Measurements from ENCODE around the gene PARP8.
"Not testable (repeated sequence)": the region's sequence is repeated elsewhere in the genome, so short reads cannot be mapped to it uniquely, and the experiment has no call there.

PARP8 gene

DNA sequence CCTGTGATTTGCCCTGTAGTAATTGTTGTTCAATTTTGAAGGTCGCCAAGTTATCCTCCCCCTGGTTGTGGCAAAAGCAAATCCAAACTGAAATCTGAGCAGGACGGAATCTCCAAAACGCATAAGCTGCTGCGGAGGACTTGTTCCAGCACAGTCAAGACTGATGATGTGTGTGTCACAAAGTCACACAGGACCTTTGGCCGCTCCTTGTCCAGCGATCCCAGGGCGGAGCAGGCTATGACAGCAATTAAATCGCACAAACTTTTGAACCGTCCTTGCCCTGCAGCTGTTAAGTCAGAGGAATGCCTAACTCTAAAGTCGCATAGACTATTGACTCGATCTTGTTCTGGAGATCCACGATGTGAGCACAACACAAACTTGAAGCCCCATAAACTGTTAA is 128.4 kb downstream of the PARP8 start:
- no peak for DNase-seq

DNA sequence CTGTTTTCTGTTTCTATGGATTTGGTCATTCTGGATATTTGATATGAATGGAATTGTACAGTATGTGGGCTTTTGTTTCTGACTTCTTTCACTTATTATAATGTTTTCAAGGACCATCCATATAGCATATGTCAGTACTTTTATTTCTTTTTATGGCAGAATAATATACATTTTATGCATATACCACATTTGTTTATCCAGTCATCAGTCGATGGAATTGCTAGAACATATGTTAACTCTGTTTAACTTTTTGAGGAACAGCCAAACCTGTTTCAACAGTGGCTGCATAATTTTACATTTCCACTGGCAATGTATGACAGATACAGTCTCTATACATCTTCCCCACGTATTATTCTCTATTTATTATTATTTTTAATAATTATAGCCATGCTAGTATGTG is 131.6 kb downstream of the PARP8 start:
- no peak for DNase-seq

- no peak for DNase-seq
Measured at GRCh38 chr5:50799596-50799995, 133.2 kb downstream of the PARP8 start.

DNA sequence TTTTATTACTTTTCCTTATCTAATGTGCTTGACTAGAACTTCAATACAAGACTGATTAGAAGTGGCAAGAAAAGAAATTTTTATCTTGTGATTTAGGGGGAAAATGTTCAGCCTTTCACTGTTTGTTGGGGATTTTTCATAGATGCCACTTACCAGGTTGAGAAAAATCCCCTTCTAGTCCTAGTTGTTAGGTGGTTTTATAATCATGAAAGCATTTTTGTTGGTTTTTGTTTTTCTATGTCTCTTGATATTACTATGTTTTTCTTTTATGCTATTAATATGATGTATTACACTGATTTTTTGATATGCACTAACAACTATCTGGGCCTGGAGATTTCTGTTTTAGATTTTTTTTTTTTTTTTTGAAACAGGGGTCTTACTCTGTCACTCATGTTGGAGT is 134.0 kb downstream of the PARP8 start:
- DNase-seq, result no peak

DNA sequence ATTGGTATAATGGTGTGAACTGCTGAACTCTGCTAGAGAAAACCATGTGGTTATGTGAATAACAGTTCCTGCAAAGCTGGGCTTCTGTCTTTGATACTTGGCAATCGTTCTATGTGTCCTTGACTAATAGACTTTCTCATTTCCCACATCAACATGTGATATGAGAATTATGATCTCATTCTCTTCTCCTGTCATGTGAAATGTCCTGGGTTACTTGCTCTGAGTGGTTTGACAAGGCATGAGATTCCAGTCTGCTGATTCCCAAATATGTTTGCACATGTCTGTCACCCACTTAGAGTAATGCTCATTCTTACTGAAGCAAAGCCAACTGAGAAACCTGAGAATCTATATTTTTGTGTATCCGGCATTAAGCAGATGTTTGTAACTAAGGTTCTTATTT is 141.2 kb downstream of the PARP8 start:
- peak; percentile 14 for DNase-seq

DNA sequence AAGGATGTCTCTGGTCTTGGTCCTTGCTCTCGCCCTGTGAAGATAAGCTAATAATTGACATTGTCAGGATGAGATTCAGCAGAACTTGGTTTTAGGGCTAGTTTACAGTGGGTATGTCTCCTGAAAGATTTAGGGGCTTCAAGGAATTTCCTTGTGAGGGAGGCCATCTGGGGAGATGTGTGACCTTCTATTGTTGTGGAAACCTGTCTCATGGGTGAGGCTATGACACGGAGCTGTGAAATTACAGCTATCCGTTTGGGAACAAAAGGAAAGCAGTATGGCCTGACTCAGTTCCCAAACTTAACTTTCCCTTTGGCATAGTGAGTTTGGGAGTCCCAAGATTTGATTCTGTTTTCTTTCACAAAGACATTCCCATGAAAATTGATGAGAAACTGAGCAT is 142.0 kb downstream of the PARP8 start:
- DNase-seq, result no peak

GRCh38 chr5:50811746-50812145 is 145.3 kb downstream of the PARP8 start:
- DNase-seq, result not testable (repeated sequence)

GRCh38 chr5:50813691-50814090 is 147.3 kb downstream of the PARP8 start:
- DNase-seq, result no peak

GRCh38 chr5:50814556-50814955 is 148.1 kb downstream of the PARP8 start:
- DNase-seq, result no peak

DNA sequence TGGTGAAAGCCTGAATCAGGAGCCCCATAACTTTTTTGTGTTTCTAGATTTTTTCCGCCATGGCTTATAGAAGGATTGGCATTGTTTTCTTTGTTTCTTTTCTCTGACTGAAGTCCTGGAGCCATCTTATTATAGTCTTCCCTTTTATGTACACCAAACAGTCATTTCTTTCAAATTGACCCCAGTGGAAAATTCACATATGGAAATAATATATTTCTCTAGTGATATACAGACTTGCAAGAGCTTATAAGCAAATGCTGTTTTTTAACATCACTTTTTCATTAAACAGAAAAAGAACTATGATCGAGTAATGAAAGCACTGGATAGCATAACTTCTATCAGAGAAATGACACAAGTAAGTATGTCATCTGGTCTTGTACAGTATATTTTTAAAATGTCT is 155.6 kb downstream of the PARP8 start:
- no peak for DNase-seq

- DNase-seq, result no peak
Measured at GRCh38 chr5:50822761-50823160, 156.3 kb downstream of the PARP8 start.

- no peak for DNase-seq
Measured at GRCh38 chr5:50823568-50823967, 157.1 kb downstream of the PARP8 start.

DNA sequence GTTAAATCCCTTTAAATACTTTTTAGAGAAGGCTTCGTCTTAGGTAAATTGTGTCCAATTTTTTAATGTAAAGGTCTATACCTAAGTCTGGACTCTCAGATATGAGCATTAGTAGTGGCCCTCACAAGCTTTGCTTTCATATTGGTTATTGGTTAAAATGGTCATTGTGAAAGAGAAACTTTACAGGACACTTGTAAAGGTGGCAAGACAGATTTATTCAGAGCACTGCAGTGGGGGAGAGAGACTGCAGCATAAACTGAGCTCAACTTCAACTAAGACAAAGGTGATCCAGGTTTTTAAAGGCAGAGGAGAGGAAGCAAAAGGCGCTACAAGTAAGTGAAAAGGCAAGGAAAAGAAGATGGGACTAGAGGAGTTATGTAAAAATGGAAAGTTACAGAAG is 157.7 kb downstream of the PARP8 start:
- no peak for DNase-seq

GRCh38 chr5:50827516-50828247 is 161.2 kb downstream of the PARP8 start:
- DNase-seq, result no peak

DNA sequence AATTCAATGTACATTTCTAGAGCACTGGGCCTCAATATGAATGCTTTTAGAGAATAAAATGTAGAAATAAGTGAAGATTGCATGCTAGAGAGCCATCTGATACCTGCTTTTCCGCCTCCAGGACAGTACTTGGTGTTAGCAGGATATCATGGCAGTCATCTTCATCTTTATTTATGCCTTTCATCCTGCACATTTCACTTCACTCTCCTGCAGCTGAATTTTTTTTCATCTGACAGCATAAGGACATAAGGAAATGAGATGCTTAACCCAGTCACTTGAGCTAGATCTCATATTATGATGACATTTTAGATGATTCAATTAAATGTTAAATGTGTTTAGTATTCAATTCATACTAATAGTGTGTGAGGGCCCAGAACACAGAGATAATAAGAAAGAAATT is 162.6 kb downstream of the PARP8 start:
- DNase-seq, result no peak

- DNase-seq, result no peak
Measured at GRCh38 chr5:50832657-50833284, 166.3 kb downstream of the PARP8 start.

GRCh38 chr5:50836356-50836755 is 169.9 kb downstream of the PARP8 start:
- no peak for DNase-seq

GRCh38 chr5:50839472-50839871 is 173.0 kb downstream of the PARP8 start:
- DNase-seq, result no peak

- DNase-seq, result no peak
Measured at GRCh38 chr5:50843091-50843490, 176.7 kb downstream of the PARP8 start.

GRCh38 chr5:50846261-50846660 is 179.8 kb downstream of the PARP8 start:
- no peak for DNase-seq

- no peak for DNase-seq
Measured at GRCh38 chr5:50849554-50849953, 183.1 kb downstream of the PARP8 start.

DNA sequence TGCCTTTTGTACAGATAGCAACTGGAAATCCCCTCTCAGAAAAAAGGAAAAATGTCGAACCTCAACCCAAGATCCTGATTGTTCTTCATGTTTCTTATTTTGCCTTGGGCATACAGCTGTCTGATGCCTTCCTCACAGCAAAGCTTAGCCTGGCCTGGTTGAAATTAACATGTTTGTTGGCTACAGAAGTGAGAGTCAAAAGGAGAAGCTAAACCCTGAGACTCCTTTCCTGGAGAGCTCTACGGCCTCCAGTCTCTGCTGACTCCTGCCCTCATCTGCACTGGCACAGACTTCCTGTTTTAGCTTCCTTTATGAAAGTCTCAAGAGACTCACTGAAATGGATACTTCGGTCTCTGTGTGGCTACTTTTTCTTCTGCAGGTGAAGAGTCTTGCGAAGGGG is 186.7 kb downstream of the PARP8 start:
- no peak for DNase-seq

GRCh38 chr5:50854082-50854481 is 187.6 kb downstream of the PARP8 start:
- DNase-seq, result no peak

DNA sequence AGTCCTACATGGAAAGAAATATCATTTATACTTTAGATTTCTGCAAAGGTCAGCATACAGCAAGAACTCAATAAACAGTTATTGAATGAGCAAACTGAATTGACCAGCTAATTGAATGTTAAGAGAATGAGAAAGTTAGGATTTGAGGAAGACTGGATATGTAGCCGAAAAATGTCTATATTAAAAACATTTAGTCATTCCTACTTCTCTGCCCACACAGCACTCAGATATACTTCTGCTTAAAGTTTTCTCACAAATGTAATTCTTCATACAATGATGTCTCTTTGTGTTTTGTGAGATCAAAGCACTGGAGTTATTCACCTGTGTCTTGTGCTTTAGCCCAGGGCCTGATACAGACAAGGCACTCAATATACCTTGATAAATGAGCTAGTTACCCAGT is 188.6 kb downstream of the PARP8 start:
- no peak for DNase-seq
